NT2/D1 (cell line): ENCODE measurements around the gene NELFE.

ENCODE experiments used
- DNase-seq: peaks from one replicate; pipeline ENCODE4 v3.0.0-alpha.2; 2011; ENCODE audit warnings: low read depth, low spot score
- H3K27me3 ChIP-seq: 2 replicates; pipeline ENCODE4 v1.6.0; 2011; ENCODE audit warnings: mild to moderate bottlenecking; ENCODE audit not compliant: insufficient read length, insufficient read depth
- H3K36me3 ChIP-seq: 2 replicates; pipeline ENCODE4 v1.6.1; 2011; ENCODE audit warnings: mild to moderate bottlenecking, low read length, mixed read lengths; ENCODE audit not compliant: insufficient read depth, insufficient read length
- H3K4me1 ChIP-seq: 2 replicates; pipeline ENCODE4 v1.5.1; 2011; ENCODE audit not compliant: insufficient read depth, insufficient read length
- H3K4me3 ChIP-seq: 2 replicates; pipeline ENCODE4 v1.5.1; 2011; ENCODE audit warnings: low read depth; ENCODE audit not compliant: insufficient read length
- H3K9ac ChIP-seq: 2 replicates; pipeline ENCODE4 v1.6.0; 2011; ENCODE audit warnings: low read depth; ENCODE audit not compliant: insufficient read length
- H3K9me3 ChIP-seq: 2 replicates; pipeline ENCODE4 v1.5.1; 2011; ENCODE audit warnings: mild to moderate bottlenecking, low read length; ENCODE audit not compliant: insufficient read depth
- SUZ12 ChIP-seq: IDR thresholded peaks from 2 replicates; pipeline ENCODE4 v1.6.1; 2011; ENCODE audit not compliant: insufficient read length, insufficient read depth; ENCODE audit errors: extremely low read depth
- YY1 ChIP-seq: IDR thresholded peaks from 2 replicates; pipeline ENCODE4 v1.6.1; 2011; ENCODE audit not compliant: insufficient read length, insufficient read depth
- ZNF274 ChIP-seq: IDR thresholded peaks from 2 replicates; pipeline ENCODE4 v1.6.1; 2011; ENCODE audit warnings: mild to moderate bottlenecking, low read depth, low read length

NELFE gene

DNA sequence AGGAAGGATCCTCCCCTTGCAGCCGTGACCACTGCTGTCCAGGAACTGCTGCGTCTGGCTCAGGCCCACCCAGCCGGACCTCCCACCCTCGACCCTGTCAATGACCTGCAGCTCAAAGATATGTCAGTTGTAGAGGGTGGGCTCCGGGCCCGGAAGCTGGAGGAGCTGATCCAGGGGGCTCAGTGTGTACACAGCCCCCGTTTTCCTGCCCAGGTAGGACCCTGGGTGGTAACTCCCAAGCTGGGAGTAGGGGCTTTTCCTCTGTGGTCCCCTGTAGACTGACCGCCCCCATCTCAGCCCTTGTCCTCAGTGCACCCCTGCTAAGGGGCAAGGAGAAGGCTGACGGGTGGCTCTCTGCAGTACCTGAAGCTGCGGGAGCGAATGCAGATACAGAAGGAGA lies 9.6 kb upstream of the NELFE start:
- Histone ChIP-seq H3K36me3 (peaks cover 74% of the 10 kb centered on the region), H3K9ac (no peak overlapping the region), H3K4me1 (no peaks in the 10 kb centered on the region), H3K4me3 (no peak overlapping the region), H3K9me3 (no peaks in the 10 kb centered on the region), H3K27me3 (no peaks in the 10 kb centered on the region)
- no peak for DNase-seq
- TF ChIP-seq YY1 (no peak), SUZ12 (no peak)

DNA sequence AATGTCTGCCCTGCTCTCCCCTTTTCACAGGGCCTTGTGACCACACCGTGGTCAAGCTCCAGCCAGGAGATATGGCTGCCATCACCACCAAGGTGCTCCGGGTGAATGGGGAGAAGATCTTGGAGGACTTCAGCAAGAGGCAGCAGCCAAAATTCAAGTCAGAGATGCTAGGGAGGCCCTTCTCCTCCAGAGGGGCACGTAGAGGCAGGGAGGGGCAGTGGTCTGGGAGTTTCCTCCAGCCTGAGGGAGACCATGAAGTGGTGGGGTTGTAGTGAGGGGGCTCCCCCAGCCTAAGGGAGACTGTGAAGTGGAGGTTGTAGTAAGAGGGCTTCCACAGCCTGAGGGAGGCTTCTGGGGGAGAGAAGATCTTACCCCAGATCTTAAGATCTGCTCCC lies 9.2 kb upstream of the NELFE start:
- Histone ChIP-seq H3K9me3 (no peaks in the 10 kb centered on the region), H3K9ac (no peak overlapping the region), H3K36me3 (peaks cover 78% of the 10 kb centered on the region), H3K4me1 (no peaks in the 10 kb centered on the region), H3K27me3 (no peaks in the 10 kb centered on the region), H3K4me3 (no peak overlapping the region)
- TF ChIP-seq YY1 (no peak), ZNF274 (no peak)
- DNase-seq = no peak

DNA sequence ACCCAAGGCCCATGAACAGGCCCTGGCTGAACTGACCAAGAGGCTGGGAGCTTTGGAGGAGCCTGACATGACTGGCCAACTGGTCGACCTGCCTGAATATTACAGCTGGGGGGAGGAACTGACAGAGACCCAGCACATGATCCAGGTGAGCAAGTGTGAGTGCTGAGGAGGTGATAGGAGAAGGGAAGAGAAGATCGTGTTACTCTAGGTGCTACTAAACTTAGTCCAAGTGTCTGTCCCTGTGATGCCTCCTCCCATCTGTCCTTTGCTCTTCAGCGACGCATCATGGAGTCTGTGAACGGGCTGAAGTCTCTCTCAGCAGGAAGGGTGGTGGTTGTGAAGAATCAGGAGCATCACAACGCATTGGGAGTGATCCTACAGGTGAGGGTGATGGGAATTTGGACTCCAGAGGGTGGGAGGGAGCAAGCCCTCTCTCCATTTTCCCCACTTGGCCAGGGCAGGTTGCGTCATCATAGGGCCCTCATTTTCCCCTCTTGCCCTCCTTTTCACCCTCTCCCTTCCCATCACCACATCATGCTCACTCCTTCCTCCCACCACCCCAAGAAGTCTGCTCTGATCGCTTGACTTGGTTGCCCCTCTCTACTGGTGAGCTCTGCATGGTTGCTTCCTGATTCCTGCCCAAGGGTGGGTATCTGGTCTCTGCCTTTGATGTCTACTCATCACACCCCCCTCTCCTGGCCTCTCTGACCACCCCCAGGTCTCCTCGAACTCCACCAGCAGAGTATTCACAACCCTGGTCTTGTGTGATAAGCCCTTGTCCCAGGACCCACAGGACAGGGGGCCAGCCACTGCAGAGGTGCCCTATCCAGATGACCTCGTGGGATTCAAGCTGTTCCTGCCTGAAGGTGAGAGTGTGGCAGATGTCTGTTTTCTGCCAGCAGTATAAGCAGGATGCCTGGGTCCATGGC lies 8.5 kb upstream of the NELFE start:
- no peak overlapping the region for H3K9ac ChIP-seq
- no peak for DNase-seq
- TF ChIP-seq YY1 = no peak
- no peak for TF ChIP-seq ZNF274
- TF ChIP-seq SUZ12 = no peak

DNA sequence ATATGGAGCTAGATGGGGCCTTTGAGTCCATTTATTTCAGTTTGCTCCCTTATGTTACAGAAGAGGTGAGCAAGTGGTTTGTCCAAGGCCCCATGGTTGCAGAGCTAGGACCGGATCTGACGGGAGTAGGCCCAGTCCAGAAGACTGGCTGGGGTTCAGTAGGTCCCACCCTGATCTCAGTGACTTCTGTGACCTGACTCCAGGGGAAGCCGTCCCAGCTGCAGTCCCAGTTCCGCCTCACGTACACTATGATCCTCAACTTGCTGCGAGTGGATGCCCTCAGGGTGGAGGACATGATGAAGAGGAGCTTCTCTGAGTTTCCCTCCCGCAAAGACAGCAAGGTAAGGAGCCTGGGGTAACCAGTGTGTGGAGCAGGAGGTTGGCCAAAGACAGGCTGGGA lies 7.7 kb upstream of the NELFE start:
- no peaks in the 10 kb centered on the region for H3K27me3 ChIP-seq
- H3K4me1 ChIP-seq = no peaks in the 10 kb centered on the region
- no peak overlapping the region for H3K9ac ChIP-seq
- H3K4me3 ChIP-seq = no peak overlapping the region
- no peak for TF ChIP-seq SUZ12
- TF ChIP-seq YY1 = no peak
- no peak for TF ChIP-seq ZNF274
- no peak for DNase-seq
- no peaks in the 10 kb centered on the region for H3K9me3 ChIP-seq
- peaks cover 92% of the 10 kb centered on the region for H3K36me3 ChIP-seq

More for the DNA sequence above, 8.5 kb upstream of the NELFE start:
- Histone ChIP-seq H3K4me3 (no peak overlapping the region), H3K4me1 (no peaks in the 10 kb centered on the region), H3K9me3 (no peaks in the 10 kb centered on the region), H3K36me3 (peaks cover 84% of the 10 kb centered on the region), H3K27me3 (no peaks in the 10 kb centered on the region)

DNA sequence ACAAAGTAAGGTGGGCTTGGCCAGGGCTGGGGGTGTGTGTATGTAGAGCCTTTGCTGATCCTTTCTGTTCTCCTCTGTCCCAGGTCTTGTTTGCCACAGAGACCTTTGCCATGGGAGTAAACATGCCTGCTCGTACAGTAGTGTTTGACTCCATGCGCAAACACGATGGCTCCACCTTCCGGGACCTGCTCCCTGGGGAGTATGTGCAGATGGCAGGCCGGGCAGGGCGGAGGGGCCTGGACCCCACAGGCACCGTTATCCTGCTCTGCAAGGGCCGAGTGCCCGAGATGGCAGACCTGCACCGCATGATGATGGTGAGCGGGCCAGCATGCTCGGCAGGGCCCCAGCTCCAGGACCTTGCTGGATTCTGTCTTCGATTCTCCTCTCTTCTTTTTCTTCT lies 6.9 kb upstream of the NELFE start:
- Histone ChIP-seq H3K27me3 (no peaks in the 10 kb centered on the region), H3K9me3 (no peaks in the 10 kb centered on the region), H3K36me3 (peaks cover 97% of the 10 kb centered on the region), H3K9ac (no peak overlapping the region), H3K4me1 (no peaks in the 10 kb centered on the region), H3K4me3 (no peak overlapping the region)
- TF ChIP-seq SUZ12 (no peak), ZNF274 (no peak), YY1 (no peak)
- no peak for DNase-seq

DNA sequence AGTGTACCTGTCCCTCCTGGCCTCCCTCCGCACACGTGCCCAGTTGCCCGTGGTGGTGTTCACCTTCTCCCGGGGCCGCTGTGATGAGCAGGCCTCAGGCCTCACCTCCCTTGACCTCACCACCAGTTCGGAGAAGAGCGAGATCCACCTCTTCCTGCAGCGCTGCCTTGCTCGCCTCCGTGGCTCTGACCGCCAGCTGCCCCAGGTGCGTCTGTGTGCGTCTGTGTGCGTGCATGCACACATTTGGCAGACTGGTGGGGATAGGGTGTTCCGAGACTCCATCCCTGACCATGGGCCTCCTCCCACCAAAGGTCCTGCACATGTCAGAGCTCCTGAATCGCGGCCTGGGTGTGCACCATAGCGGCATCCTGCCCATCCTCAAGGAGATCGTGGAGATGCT lies 5.2 kb upstream of the NELFE start:
- no peak for DNase-seq
- Histone ChIP-seq H3K4me1 (no peaks in the 10 kb centered on the region), H3K27me3 (no peaks in the 10 kb centered on the region), H3K4me3 (no peak overlapping the region), H3K9ac (no peak overlapping the region), H3K9me3 (no peaks in the 10 kb centered on the region), H3K36me3 (peaks cover 91% of the 10 kb centered on the region)
- TF ChIP-seq YY1 = no peak
- no peak for TF ChIP-seq ZNF274
- no peak for TF ChIP-seq SUZ12

DNA sequence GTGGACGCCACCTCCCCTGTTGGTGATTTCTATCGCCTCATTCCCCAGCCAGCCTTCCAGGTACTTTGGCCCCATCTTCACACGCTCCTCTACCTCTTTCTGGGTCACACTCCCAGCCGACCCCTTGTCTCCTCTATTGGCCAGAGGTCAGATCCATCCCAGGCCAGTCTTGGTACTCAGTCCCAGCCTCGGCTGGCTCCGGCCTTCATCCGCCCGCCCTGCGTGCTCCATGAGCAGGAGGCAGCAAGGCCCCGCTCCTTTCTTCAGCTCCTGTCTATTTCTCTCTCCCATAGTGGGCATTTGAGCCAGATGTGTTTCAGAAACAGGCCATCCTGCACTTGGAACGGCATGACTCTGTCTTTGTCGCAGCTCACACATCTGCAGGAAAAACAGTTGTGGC lies 2.8 kb upstream of the NELFE start:
- Histone ChIP-seq H3K9ac (no peak overlapping the region), H3K36me3 (peaks cover 80% of the 10 kb centered on the region), H3K4me3 (no peak overlapping the region), H3K9me3 (no peaks in the 10 kb centered on the region), H3K4me1 (no peaks in the 10 kb centered on the region), H3K27me3 (no peaks in the 10 kb centered on the region)
- TF ChIP-seq ZNF274 = no peak
- no peak for TF ChIP-seq YY1
- no peak for TF ChIP-seq SUZ12
- no peak for DNase-seq
